ENCODE results near the gene SYVN1. TPM values are rescaled to one million over a fixed set of nuclear protein-coding genes. Genes with fewer than 3 reads are reported as not detected.
A peak's percentile ranks its signal among the peaks of the same experiment; 100 is the strongest.

Gene SYVN1
- total and polyA plus RNA-seq, 2 donors = 3.6 to 22.7 TPM

- Histone ChIP-seq H3K27me3 (ENCODE audit: control insufficient read depth in 2 of 2, insufficient read depth in 1 of 2, low read length in 1 of 2) (no peaks in the 10 kb centered on the region), H3K9me3 (ENCODE audit: control insufficient read depth in 2 of 2, insufficient read depth in 1 of 2, low read length in 1 of 2) (peaks cover 0 to 2% of the 10 kb centered on the region in 2 donors), H3K4me3 (ENCODE audit: low read length in 2 of 2) (no peak overlapping the region), H3K4me1 (ENCODE audit: control insufficient read depth in 2 of 2, insufficient read depth in 2 of 2, low read length in 2 of 2) (peaks cover 14 to 26% of the 10 kb centered on the region in 2 donors), H3K27ac (ENCODE audit: low read depth in 1 of 2, low read length in 1 of 2) (no peak overlapping the region), H3K36me3 (ENCODE audit: control insufficient read depth in 2 of 2, insufficient read depth in 2 of 2, low read length in 1 of 2) (peaks cover 42 to 46% of the 10 kb centered on the region in 2 donors)
- no peak for DNase-seq (ENCODE audit: low read depth in 6 of 9, low spot score in 9 of 9)
- 97% methylated on average over 11 of the region's 11 CpGs for WGBS
Measured at GRCh38 chr11:65087216-65087615, 47.1 kb downstream of the SYVN1 start.

- peaks cover 42 to 50% of the 10 kb centered on the region in 2 donors for H3K36me3 ChIP-seq (ENCODE audit: control insufficient read depth in 2 of 2, insufficient read depth in 2 of 2, low read length in 1 of 2)
- no peaks in the 10 kb centered on the region for H3K27me3 ChIP-seq (ENCODE audit: control insufficient read depth in 2 of 2, insufficient read depth in 1 of 2, low read length in 1 of 2)
- DNase-seq (ENCODE audit: low read depth in 6 of 9, low spot score in 9 of 9) = no peak
- peaks cover 14 to 30% of the 10 kb centered on the region in 2 donors for H3K4me1 ChIP-seq (ENCODE audit: control insufficient read depth in 2 of 2, insufficient read depth in 2 of 2, low read length in 2 of 2)
- 98% methylated on average over 9 of the region's 9 CpGs for WGBS
- H3K9me3 ChIP-seq (ENCODE audit: control insufficient read depth in 2 of 2, insufficient read depth in 1 of 2, low read length in 1 of 2) = peaks cover 0 to 2% of the 10 kb centered on the region in 2 donors
- no peak overlapping the region for H3K4me3 ChIP-seq (ENCODE audit: low read length in 2 of 2)
- no peak overlapping the region for H3K27ac ChIP-seq (ENCODE audit: low read depth in 1 of 2, low read length in 1 of 2)
Measured at GRCh38 chr11:65086809-65087208, 47.5 kb downstream of the SYVN1 start.

- H3K9me3 ChIP-seq (ENCODE audit: control insufficient read depth in 2 of 2, insufficient read depth in 1 of 2, low read length in 1 of 2) = peaks cover 0 to 2% of the 10 kb centered on the region in 2 donors
- peaks cover 14 to 31% of the 10 kb centered on the region in 2 donors for H3K4me1 ChIP-seq (ENCODE audit: control insufficient read depth in 2 of 2, insufficient read depth in 2 of 2, low read length in 2 of 2)
- no peak overlapping the region for H3K4me3 ChIP-seq (ENCODE audit: low read length in 2 of 2)
- WGBS = 96% methylated on average over 4 of the region's 4 CpGs
- DNase-seq (ENCODE audit: low read depth in 6 of 9, low spot score in 9 of 9) = no peak
- no peak overlapping the region for H3K27ac ChIP-seq (ENCODE audit: low read depth in 1 of 2, low read length in 1 of 2)
- peaks cover 46 to 58% of the 10 kb centered on the region in 2 donors for H3K36me3 ChIP-seq (ENCODE audit: control insufficient read depth in 2 of 2, insufficient read depth in 2 of 2, low read length in 1 of 2)
- no peaks in the 10 kb centered on the region for H3K27me3 ChIP-seq (ENCODE audit: control insufficient read depth in 2 of 2, insufficient read depth in 1 of 2, low read length in 1 of 2)
Measured at GRCh38 chr11:65085446-65085845, 48.9 kb downstream of the SYVN1 start.

GRCh38 chr11:65084598-65085375 is 49.5 kb downstream of the SYVN1 start:
- Histone ChIP-seq H3K27ac (ENCODE audit: low read depth in 1 of 2, low read length in 1 of 2) (peak overlapping the region; percentile 86 to 94), H3K27me3 (ENCODE audit: control insufficient read depth in 2 of 2, insufficient read depth in 1 of 2, low read length in 1 of 2) (no peaks in the 10 kb centered on the region), H3K4me3 (ENCODE audit: low read length in 2 of 2) (peak overlapping the region; percentile 73 to 98), H3K4me1 (ENCODE audit: control insufficient read depth in 2 of 2, insufficient read depth in 2 of 2, low read length in 2 of 2) (peaks cover 14 to 31% of the 10 kb centered on the region in 2 donors), H3K36me3 (ENCODE audit: control insufficient read depth in 2 of 2, insufficient read depth in 2 of 2, low read length in 1 of 2) (peaks cover 46 to 62% of the 10 kb centered on the region in 2 donors), H3K9me3 (ENCODE audit: control insufficient read depth in 2 of 2, insufficient read depth in 1 of 2, low read length in 1 of 2) (peaks cover 0 to 2% of the 10 kb centered on the region in 2 donors)
- 57% methylated on average over 23 of the region's 23 CpGs for WGBS
- DNase-seq (ENCODE audit: low read depth in 6 of 9, low spot score in 9 of 9) = no peak

GRCh38 chr11:65083834-65084597 is 50.3 kb downstream of the SYVN1 start, which contains the start of the genes CDCA5 and ZFPL1:
TSS of gene CDCA5 (minus strand) at chr11:65084040. CDS start at chr11:65083978, 62 bp downstream.
TSS of gene ZFPL1 (plus strand) at chr11:65084222. CDS start at chr11:65084699, 477 bp downstream.
- peak; percentile 83 to 98 (median 94) for DNase-seq (ENCODE audit: low read depth in 6 of 9, low spot score in 9 of 9)
- under 1% methylated on average over 79 of the region's 79 CpGs for WGBS
- Histone ChIP-seq H3K27me3 (ENCODE audit: control insufficient read depth in 2 of 2, insufficient read depth in 1 of 2, low read length in 1 of 2) (no peaks in the 10 kb centered on the region), H3K9me3 (ENCODE audit: control insufficient read depth in 2 of 2, insufficient read depth in 1 of 2, low read length in 1 of 2) (peaks cover 0 to 2% of the 10 kb centered on the region in 2 donors), H3K27ac (ENCODE audit: low read depth in 1 of 2, low read length in 1 of 2) (peak within 1 kb of the TSS; percentile 86 to 94), H3K4me3 (ENCODE audit: low read length in 2 of 2) (peak within 1 kb of the TSS; percentile 73 to 98), H3K4me1 (ENCODE audit: control insufficient read depth in 2 of 2, insufficient read depth in 2 of 2, low read length in 2 of 2) (peaks cover 14 to 33% of the 10 kb centered on the region in 2 donors), H3K36me3 (ENCODE audit: control insufficient read depth in 2 of 2, insufficient read depth in 2 of 2, low read length in 1 of 2) (peaks cover 48 to 69% of the 10 kb centered on the region in 2 donors)

DNA sequence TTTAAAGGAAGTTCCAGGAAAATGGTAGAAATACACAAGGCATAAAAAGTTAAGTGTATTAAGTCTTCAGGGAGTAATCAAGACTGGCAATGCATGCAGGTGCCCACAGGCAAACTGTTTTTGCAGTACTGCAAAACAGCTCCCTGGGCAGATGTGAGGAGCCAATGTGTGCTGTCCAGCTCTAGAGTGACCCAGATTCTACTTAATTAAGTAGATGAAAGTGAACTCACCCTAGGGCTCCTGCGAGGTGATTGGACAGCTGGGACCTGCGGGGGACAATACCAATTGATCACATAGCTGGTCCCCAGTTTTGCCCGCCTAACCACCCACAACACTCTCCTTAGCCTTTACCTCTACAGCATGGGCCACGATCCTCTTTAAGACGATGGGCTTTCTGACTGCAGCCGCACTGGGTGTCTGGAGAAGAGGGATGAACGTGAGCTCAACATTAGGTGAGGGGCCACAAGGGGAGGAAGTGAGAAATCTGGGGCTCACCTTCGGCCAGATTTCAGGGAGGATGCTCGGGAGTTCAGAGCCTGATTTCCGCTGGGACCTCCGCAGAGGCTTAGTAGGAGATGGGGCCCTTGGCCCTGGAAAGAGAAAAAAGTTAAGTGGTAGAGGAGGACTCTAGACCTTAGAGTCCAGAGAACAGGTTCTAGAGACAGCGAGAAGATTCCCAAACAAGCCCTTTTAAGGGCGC is 51.0 kb downstream of the SYVN1 start:
- peak overlapping the region; percentile 73 to 98 for H3K4me3 ChIP-seq (ENCODE audit: low read length in 2 of 2)
- DNase-seq (ENCODE audit: low read depth in 6 of 9, low spot score in 9 of 9) = peak in 2 of 9 donors; percentile 6 to 21
- H3K27me3 ChIP-seq (ENCODE audit: control insufficient read depth in 2 of 2, insufficient read depth in 1 of 2, low read length in 1 of 2) = no peaks in the 10 kb centered on the region
- H3K9me3 ChIP-seq (ENCODE audit: control insufficient read depth in 2 of 2, insufficient read depth in 1 of 2, low read length in 1 of 2) = no peaks in the 10 kb centered on the region
- peak overlapping the region; percentile 49 to 86 for H3K27ac ChIP-seq (ENCODE audit: low read depth in 1 of 2, low read length in 1 of 2)
- H3K4me1 ChIP-seq (ENCODE audit: control insufficient read depth in 2 of 2, insufficient read depth in 2 of 2, low read length in 2 of 2) = peaks cover 14 to 40% of the 10 kb centered on the region in 2 donors
- peaks cover 47 to 67% of the 10 kb centered on the region in 2 donors for H3K36me3 ChIP-seq (ENCODE audit: control insufficient read depth in 2 of 2, insufficient read depth in 2 of 2, low read length in 1 of 2)
- 8% methylated on average over 13 of the region's 13 CpGs for WGBS

DNA sequence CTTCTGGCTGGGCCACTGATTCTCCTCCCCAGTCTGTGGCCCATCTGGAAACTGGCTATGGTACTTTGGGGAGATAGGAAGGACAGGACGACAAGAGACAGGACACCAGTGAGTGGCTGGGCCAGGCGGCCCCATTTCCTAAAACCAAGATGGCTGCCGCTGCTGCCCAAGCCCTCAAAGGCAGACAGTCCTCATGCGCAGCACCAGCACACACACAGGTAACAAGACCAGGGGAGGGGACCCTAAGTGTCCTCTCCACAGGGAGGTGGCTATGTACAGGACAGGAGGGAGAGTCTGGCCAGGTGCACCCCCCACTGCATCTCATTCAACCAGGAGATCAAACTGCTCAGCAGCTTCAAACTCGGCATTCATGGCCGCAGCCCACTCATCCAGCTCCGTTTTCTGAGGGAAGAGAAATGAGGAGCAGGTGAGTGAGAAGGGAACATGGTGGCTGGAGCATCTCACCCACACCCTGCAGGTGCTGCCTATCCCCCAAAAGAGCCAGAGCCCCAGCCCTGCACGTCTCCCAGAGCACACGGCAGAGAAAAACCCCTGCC is 55.5 kb downstream of the SYVN1 start:
- DNase-seq (ENCODE audit: low read depth in 6 of 9, low spot score in 9 of 9) = no peak
- Histone ChIP-seq H3K4me3 (ENCODE audit: low read length in 2 of 2) (no peak overlapping the region), H3K27ac (ENCODE audit: low read depth in 1 of 2, low read length in 1 of 2) (peak overlapping the region in 1 of 2 donors; percentile 3), H3K9me3 (ENCODE audit: control insufficient read depth in 2 of 2, insufficient read depth in 1 of 2, low read length in 1 of 2) (no peaks in the 10 kb centered on the region), H3K27me3 (ENCODE audit: control insufficient read depth in 2 of 2, insufficient read depth in 1 of 2, low read length in 1 of 2) (no peaks in the 10 kb centered on the region), H3K36me3 (ENCODE audit: control insufficient read depth in 2 of 2, insufficient read depth in 2 of 2, low read length in 1 of 2) (peaks cover 34 to 55% of the 10 kb centered on the region in 2 donors), H3K4me1 (ENCODE audit: control insufficient read depth in 2 of 2, insufficient read depth in 2 of 2, low read length in 2 of 2) (peaks cover 7 to 30% of the 10 kb centered on the region in 2 donors)
- WGBS = 98% methylated on average over 9 of the region's 9 CpGs

- WGBS = 67% methylated on average over 3 of the region's 3 CpGs
- Histone ChIP-seq H3K36me3 (ENCODE audit: control insufficient read depth in 2 of 2, insufficient read depth in 2 of 2, low read length in 1 of 2) (peaks cover 34 to 55% of the 10 kb centered on the region in 2 donors), H3K27me3 (ENCODE audit: control insufficient read depth in 2 of 2, insufficient read depth in 1 of 2, low read length in 1 of 2) (no peaks in the 10 kb centered on the region), H3K4me3 (ENCODE audit: low read length in 2 of 2) (no peak overlapping the region), H3K9me3 (ENCODE audit: control insufficient read depth in 2 of 2, insufficient read depth in 1 of 2, low read length in 1 of 2) (no peaks in the 10 kb centered on the region), H3K4me1 (ENCODE audit: control insufficient read depth in 2 of 2, insufficient read depth in 2 of 2, low read length in 2 of 2) (peaks cover 1 to 24% of the 10 kb centered on the region in 2 donors), H3K27ac (ENCODE audit: low read depth in 1 of 2, low read length in 1 of 2) (peak overlapping the region in 1 of 2 donors; percentile 3)
- DNase-seq (ENCODE audit: low read depth in 6 of 9, low spot score in 9 of 9) = peak in 8 of 9 donors; percentile 37 to 80 (median 54)
Measured at GRCh38 chr11:65078151-65078550, 56.2 kb downstream of the SYVN1 start.

Measured in thymus (tissue), 11 donors.